ENCODE data around the gene HS6ST3.

DNA sequence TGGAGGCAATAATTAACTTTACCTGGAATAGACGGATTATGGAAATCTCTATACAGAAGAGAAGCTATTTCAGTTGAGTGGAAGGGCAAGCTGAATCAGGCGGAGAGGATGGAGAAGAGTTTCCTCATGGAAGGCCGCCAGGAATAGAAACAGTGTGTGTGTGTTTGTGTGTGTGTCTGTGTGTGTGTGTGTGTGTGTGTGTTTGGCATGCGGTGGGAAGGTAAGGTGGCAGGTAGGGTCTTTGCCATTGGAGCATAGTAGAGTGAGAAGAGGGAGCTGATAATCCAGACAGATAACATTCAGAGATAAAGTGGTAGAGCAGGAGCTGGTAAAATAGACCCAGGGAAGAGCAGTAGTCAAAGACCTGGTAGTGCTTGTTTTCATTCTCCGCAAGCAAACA, 9.2 kb upstream of the HS6ST3 start:
- TF ChIP-seq, protein P1, sequence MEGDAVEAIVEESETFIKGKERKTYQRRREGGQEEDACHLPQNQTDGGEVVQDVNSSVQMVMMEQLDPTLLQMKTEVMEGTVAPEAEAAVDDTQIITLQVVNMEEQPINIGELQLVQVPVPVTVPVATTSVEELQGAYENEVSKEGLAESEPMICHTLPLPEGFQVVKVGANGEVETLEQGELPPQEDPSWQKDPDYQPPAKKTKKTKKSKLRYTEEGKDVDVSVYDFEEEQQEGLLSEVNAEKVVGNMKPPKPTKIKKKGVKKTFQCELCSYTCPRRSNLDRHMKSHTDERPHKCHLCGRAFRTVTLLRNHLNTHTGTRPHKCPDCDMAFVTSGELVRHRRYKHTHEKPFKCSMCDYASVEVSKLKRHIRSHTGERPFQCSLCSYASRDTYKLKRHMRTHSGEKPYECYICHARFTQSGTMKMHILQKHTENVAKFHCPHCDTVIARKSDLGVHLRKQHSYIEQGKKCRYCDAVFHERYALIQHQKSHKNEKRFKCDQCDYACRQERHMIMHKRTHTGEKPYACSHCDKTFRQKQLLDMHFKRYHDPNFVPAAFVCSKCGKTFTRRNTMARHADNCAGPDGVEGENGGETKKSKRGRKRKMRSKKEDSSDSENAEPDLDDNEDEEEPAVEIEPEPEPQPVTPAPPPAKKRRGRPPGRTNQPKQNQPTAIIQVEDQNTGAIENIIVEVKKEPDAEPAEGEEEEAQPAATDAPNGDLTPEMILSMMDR (conservative IDR thresholded peaks at IDR 0.05 in 1 of 2, IDR thresholded peaks at IDR 0.05 in 1 of 2; ENCODE audit: low read depth in 1 of 2, low read length in 2 of 2), result no peak
- TF ChIP-seq EZH2 (IDR thresholded peaks at IDR 0.05; ENCODE audit: low read length, missing control alignments), result no peak
